ENCODE data around the gene MMD.
"Not testable (repeated sequence)": the region's sequence is repeated elsewhere in the genome, so short reads cannot be mapped to it uniquely, and the experiment has no call there.

The MMD gene, protein sequence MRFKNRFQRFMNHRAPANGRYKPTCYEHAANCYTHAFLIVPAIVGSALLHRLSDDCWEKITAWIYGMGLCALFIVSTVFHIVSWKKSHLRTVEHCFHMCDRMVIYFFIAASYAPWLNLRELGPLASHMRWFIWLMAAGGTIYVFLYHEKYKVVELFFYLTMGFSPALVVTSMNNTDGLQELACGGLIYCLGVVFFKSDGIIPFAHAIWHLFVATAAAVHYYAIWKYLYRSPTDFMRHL

DNA sequence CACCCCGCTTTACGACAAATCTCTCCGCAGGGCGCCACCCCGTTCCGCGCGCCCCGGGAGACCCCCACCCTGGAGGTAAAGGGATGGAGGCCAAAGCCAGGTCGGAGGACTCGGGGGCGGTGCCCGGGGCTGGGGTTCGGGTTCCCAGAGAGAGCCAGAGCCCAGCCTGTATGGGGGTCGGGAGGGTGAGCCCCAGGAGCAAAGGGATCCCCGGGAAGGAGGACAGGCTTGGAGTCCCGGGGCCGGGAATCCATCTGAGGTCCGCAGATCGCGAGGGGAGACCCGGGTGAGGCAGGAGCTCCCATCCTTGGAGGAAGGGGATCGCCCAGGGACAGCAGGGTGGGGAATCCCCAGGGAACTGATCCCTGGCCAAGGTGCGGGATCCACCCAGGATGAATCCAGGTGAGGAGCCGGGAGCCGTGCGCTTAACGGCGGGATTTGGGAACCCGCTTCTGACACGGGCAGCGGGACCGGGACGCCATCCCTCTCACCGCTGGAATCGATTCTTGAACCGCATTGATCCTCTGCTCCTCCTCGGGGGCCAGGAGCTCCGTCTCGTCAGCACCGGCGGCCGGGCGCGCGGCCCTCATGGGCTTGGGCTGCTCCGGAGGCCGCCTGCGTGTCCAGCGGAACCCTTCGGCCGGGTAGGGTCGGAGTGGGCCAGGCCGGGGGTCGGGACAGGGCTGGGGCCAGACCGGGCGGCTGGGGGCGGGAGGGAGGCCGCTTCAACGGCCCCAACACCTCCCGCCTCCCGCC, at the start of gene MMD:
Gene MMD (minus strand): TSS at position 657 of the 756 bp plus-strand sequence. CDS start 140 bp downstream, at position 517.
- no peaks in the 10 kb centered on the region; the same call in 1 of the 2 replicates for H3K36me3 ChIP-seq (ENCODE audit: control insufficient read depth, insufficient read depth, low read length)
- peak; percentile 44 for DNase-seq (ENCODE audit: extremely low read depth, insufficient read length)
- peak within 1 kb of the TSS; percentile 97 for H3K4me3 ChIP-seq (replicated peaks; ENCODE audit: low read depth, low read length)
- TF ChIP-seq, protein P1, sequence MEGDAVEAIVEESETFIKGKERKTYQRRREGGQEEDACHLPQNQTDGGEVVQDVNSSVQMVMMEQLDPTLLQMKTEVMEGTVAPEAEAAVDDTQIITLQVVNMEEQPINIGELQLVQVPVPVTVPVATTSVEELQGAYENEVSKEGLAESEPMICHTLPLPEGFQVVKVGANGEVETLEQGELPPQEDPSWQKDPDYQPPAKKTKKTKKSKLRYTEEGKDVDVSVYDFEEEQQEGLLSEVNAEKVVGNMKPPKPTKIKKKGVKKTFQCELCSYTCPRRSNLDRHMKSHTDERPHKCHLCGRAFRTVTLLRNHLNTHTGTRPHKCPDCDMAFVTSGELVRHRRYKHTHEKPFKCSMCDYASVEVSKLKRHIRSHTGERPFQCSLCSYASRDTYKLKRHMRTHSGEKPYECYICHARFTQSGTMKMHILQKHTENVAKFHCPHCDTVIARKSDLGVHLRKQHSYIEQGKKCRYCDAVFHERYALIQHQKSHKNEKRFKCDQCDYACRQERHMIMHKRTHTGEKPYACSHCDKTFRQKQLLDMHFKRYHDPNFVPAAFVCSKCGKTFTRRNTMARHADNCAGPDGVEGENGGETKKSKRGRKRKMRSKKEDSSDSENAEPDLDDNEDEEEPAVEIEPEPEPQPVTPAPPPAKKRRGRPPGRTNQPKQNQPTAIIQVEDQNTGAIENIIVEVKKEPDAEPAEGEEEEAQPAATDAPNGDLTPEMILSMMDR (IDR thresholded peaks at IDR 0.05; ENCODE audit: insufficient read depth, low read length, poor library complexity, severe bottlenecking) = no peak
- no peaks in the 10 kb centered on the region for H3K27me3 ChIP-seq (replicated peaks; ENCODE audit: control insufficient read depth, insufficient read depth, low read length)

DNA sequence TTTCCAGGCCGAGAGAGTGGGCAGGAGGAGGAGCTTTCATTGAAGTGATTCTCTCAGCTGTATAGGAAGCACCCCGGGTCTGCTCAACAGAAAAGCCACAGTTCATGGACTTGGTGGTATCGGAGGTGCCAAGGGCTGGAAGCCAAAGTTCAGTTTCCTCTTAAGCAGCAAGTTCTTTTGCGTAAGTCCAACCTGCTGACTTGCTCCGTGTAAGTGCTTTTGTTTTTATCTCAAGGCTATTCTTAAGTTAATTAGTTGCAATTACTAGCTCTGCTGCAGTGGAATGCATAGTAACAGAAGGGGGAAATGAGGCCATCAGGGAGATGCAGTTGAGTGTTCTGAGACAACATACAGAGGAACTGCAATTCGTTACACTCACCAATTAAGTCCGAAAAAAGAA, 45.0 kb upstream of the MMD start:
- DNase-seq (ENCODE audit: extremely low read depth, insufficient read length) = peak; percentile 33
- TF ChIP-seq, protein P1 (IDR thresholded peaks at IDR 0.05; ENCODE audit: insufficient read depth, low read length, poor library complexity, severe bottlenecking) = no peak
- Histone ChIP-seq H3K36me3 (ENCODE audit: control insufficient read depth, insufficient read depth, low read length) (no peaks in the 10 kb centered on the region), H3K27me3 (replicated peaks; ENCODE audit: control insufficient read depth, insufficient read depth, low read length) (no peaks in the 10 kb centered on the region), H3K4me3 (replicated peaks; ENCODE audit: low read depth, low read length) (no peak overlapping the region)

DNA sequence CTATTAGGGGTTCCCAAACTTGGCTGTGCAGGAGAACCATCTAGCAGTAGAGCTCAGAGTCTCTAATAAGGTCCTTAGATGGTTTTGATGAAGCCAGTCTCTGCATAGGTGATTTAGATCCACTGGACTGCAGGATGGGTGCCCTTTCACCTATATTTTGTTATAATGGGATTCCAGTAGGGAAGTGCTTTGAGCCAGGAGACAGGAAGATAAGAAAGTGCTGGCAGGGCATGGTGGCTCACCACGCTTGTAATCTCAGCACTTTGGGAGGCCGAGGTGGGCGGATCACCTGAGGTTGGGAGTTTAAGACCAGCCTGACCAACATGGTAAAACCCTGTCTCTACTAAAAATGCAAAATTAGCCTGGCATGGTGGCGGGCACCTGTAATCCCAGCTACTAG, 44.1 kb upstream of the MMD start:
- H3K27me3 ChIP-seq (replicated peaks; ENCODE audit: control insufficient read depth, insufficient read depth, low read length); H3K36me3 ChIP-seq (ENCODE audit: control insufficient read depth, insufficient read depth, low read length); DNase-seq (ENCODE audit: extremely low read depth, insufficient read length); H3K4me3 ChIP-seq (replicated peaks; ENCODE audit: low read depth, low read length): not testable (repeated sequence)

DNA sequence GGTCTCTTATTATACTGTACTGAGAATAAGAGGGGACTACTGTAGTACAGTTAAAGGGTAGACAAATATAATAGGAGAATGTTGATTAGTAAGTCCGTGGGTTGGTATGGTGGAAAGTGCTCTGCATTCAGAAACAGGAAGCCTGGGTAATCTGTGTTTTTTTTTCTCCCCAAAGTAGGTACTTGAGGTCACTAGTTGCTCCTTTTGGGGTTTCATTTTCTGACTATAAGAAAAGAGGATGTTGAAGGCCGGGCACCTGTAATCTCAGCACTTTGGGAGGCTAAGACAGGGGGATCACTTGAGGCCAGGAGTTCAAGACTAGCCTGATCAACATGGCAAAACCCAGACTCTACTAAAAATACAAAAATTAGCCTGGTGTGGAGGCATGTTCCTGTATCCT, 42.0 kb upstream of the MMD start:
- TF ChIP-seq, protein P1 (IDR thresholded peaks at IDR 0.05; ENCODE audit: insufficient read depth, low read length, poor library complexity, severe bottlenecking) = no peak
- H3K27me3 ChIP-seq (replicated peaks; ENCODE audit: control insufficient read depth, insufficient read depth, low read length) = no peaks in the 10 kb centered on the region
- no peak overlapping the region for H3K4me3 ChIP-seq (replicated peaks; ENCODE audit: low read depth, low read length)
- peak; percentile 52 for DNase-seq (ENCODE audit: extremely low read depth, insufficient read length)
- H3K36me3 ChIP-seq (ENCODE audit: control insufficient read depth, insufficient read depth, low read length) = no peaks in the 10 kb centered on the region

DNA sequence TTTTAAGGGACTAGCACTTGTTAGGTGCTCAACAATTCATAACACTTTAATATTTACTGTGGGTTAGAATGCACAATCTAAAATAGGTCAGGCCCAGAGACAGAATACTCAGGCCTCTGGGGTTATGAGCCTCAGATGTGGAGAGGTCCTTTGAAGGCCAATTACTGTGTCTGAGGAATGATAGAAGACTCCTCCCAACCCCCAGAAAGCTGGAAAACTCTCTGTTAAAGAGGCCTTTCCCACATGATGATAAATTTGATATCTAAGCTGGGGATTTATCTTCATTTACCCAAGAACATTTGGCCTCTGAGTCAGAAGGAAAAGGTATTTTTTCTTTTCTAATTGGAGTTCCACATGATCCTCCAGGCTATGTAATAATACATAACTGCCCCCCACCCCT, 41.1 kb upstream of the MMD start:
- no peaks in the 10 kb centered on the region for H3K36me3 ChIP-seq (ENCODE audit: control insufficient read depth, insufficient read depth, low read length)
- TF ChIP-seq, protein P1 (IDR thresholded peaks at IDR 0.05; ENCODE audit: insufficient read depth, low read length, poor library complexity, severe bottlenecking) = no peak
- no peaks in the 10 kb centered on the region for H3K27me3 ChIP-seq (replicated peaks; ENCODE audit: control insufficient read depth, insufficient read depth, low read length)
- no peak overlapping the region for H3K4me3 ChIP-seq (replicated peaks; ENCODE audit: low read depth, low read length)
- DNase-seq (ENCODE audit: extremely low read depth, insufficient read length) = no peak

DNA sequence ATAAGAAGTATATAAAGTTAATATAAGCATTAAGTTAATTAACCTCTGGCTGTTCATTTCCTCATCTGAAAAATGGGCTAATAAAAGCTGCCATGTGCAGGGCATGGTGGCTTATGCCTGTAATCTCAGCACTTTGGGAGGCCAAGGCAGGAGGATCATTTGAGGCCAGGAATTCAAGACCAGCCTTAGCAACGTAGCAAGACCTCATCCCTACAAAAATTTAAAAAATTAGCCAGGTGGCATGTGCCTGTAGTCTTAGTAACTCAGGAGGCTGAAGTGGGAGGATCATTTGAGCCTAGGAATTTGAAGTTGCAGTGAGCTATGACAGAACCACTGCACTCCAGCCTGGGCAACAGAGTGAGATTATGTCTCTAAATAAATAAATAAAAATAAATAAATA, 40.6 kb upstream of the MMD start:
- TF ChIP-seq, protein P1 (IDR thresholded peaks at IDR 0.05; ENCODE audit: insufficient read depth, low read length, poor library complexity, severe bottlenecking) = no peak
- no peaks in the 10 kb centered on the region for H3K27me3 ChIP-seq (replicated peaks; ENCODE audit: control insufficient read depth, insufficient read depth, low read length)
- no peak overlapping the region for H3K4me3 ChIP-seq (replicated peaks; ENCODE audit: low read depth, low read length)
- H3K36me3 ChIP-seq (ENCODE audit: control insufficient read depth, insufficient read depth, low read length) = no peaks in the 10 kb centered on the region
- DNase-seq (ENCODE audit: extremely low read depth, insufficient read length) = no peak

Measured in GM06990 (cell line).